Measurements from ENCODE around the gene SLIT1.

The SLIT1 gene

DNA sequence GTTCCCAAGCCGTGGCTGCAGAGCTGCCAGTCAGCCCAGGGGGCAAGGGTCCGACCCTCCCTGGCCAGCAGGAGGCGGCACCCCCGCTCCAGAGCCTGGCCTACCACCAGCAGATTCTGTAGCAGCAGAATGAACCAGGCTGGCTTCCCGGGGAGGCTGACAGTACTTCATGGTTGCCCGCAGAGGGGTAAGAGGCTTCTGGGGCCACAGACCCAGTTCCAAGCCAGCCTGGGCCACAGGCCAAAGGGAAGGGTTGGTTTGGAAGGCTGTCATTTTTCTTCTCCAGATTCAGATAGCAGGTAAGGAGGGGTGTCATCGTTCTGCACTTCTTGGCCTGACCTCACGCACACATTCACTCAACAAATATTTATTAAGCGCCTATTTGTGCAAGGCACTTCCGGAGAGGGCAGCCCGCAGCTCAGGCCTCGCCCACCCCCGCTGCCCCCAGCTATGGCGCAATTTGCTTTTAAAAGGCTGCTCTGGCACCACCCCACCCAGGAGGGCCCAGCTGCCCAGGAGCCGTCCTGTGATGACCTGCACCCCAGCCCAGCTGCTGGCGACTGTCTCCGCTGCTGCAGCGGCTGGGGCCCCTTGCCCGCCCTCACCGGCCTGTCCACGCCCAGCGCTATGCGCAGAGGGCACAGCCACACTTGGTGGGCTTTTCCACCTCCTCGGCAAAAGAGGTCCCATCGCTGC, 185.1 kb downstream of the SLIT1 start:
- Histone ChIP-seq H3K79me2 (ENCODE audit: insufficient read depth, low read length) (no peaks in the 10 kb centered on the region), H3K9me3 (ENCODE audit: low read length) (no peaks in the 10 kb centered on the region), H3K27me3 (ENCODE audit: insufficient read depth, low read length) (no peaks in the 10 kb centered on the region), H3K27ac (ENCODE audit: low read depth, low read length, poor library complexity, severe bottlenecking) (no peak overlapping the region), H2AFZ (ENCODE audit: low read length) (no peak overlapping the region), H3K9me2 (ENCODE audit: low read depth, low read length) (no peaks in the 10 kb centered on the region), H3K9ac (ENCODE audit: low read length) (no peak overlapping the region), H3F3A (ENCODE audit: insufficient read depth, low read length) (no peaks in the 10 kb centered on the region), H3K36me3 (ENCODE audit: insufficient read depth, low read length) (no peaks in the 10 kb centered on the region), H3K4me3 (ENCODE audit: low read depth, low read length, poor library complexity, severe bottlenecking) (no peak overlapping the region), H4K20me1 (ENCODE audit: insufficient read depth, low read length) (no peaks in the 10 kb centered on the region), H3K4me2 (ENCODE audit: low read length) (no peak overlapping the region), H3K4me1 (ENCODE audit: insufficient read depth, low read length, severe bottlenecking) (no peaks in the 10 kb centered on the region)
- TF ChIP-seq, protein P1, sequence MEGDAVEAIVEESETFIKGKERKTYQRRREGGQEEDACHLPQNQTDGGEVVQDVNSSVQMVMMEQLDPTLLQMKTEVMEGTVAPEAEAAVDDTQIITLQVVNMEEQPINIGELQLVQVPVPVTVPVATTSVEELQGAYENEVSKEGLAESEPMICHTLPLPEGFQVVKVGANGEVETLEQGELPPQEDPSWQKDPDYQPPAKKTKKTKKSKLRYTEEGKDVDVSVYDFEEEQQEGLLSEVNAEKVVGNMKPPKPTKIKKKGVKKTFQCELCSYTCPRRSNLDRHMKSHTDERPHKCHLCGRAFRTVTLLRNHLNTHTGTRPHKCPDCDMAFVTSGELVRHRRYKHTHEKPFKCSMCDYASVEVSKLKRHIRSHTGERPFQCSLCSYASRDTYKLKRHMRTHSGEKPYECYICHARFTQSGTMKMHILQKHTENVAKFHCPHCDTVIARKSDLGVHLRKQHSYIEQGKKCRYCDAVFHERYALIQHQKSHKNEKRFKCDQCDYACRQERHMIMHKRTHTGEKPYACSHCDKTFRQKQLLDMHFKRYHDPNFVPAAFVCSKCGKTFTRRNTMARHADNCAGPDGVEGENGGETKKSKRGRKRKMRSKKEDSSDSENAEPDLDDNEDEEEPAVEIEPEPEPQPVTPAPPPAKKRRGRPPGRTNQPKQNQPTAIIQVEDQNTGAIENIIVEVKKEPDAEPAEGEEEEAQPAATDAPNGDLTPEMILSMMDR (IDR thresholded peaks at IDR 0.05; ENCODE audit: low read length) = no peak
- no peak for TF ChIP-seq EZH2 (IDR thresholded peaks at IDR 0.05; ENCODE audit: borderline replicate concordance, low read length)

DNA sequence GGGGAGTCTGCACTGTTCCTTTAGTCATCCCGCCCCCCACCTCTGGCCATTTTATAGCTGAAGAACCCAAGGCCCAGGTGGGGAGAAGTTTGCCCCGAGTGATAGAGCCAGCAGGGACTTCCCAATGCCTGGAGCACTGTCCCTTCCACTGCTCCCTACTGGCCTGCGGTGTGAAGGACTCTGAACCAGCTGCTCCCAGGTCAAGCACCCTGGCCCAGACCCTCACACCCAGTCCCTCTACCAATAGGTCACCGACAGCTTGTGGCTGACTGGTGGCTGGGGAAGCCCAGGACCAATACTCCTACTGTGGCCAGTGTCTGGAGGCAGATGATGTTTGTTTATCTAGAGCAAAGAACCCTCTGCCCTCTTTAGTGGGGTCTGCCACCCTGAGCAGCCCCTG, 185.8 kb downstream of the SLIT1 start:
- no peak overlapping the region for H3K9ac ChIP-seq (ENCODE audit: low read length)
- H3K79me2 ChIP-seq (ENCODE audit: insufficient read depth, low read length) = no peaks in the 10 kb centered on the region
- H3K9me3 ChIP-seq (ENCODE audit: low read length) = no peaks in the 10 kb centered on the region
- no peaks in the 10 kb centered on the region for H3K4me1 ChIP-seq (ENCODE audit: insufficient read depth, low read length, severe bottlenecking)
- H3K9me2 ChIP-seq (ENCODE audit: low read depth, low read length) = no peaks in the 10 kb centered on the region
- TF ChIP-seq, protein P1 (IDR thresholded peaks at IDR 0.05; ENCODE audit: low read length) = no peak
- TF ChIP-seq EZH2 (IDR thresholded peaks at IDR 0.05; ENCODE audit: borderline replicate concordance, low read length) = no peak
- H3K4me3 ChIP-seq (ENCODE audit: low read depth, low read length, poor library complexity, severe bottlenecking) = no peak overlapping the region
- no peak overlapping the region for H3K27ac ChIP-seq (ENCODE audit: low read depth, low read length, poor library complexity, severe bottlenecking)
- no peaks in the 10 kb centered on the region for H3K36me3 ChIP-seq (ENCODE audit: insufficient read depth, low read length)
- H4K20me1 ChIP-seq (ENCODE audit: insufficient read depth, low read length) = no peaks in the 10 kb centered on the region
- H3K4me2 ChIP-seq (ENCODE audit: low read length) = no peak overlapping the region
- no peaks in the 10 kb centered on the region for H3K27me3 ChIP-seq (ENCODE audit: insufficient read depth, low read length)
- no peak overlapping the region for H2AFZ ChIP-seq (ENCODE audit: low read length)
- no peaks in the 10 kb centered on the region for H3F3A ChIP-seq (ENCODE audit: insufficient read depth, low read length)

DNA sequence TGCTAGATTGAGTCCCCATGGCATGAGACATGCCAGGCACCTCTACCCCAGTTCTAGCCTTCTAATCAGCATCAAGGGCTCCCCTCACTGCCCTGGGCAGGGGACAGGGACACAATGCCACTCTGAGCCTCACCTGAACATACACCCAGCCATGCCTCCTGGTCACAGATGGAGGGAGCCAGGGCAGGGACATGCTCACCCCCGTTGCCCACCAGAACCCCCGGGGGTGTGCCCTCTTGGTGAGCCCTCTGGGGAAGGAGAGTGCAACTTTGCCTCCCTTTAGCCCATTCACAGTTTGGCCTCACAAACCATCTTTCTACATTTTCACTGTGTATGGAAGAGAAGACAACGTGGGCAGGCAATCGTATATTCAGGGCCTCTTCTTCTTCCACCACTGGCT, 186.4 kb downstream of the SLIT1 start:
- no peak overlapping the region for H3K4me3 ChIP-seq (ENCODE audit: low read depth, low read length, poor library complexity, severe bottlenecking)
- H3K27me3 ChIP-seq (ENCODE audit: insufficient read depth, low read length) = no peaks in the 10 kb centered on the region
- no peaks in the 10 kb centered on the region for H3K36me3 ChIP-seq (ENCODE audit: insufficient read depth, low read length)
- H3K9me2 ChIP-seq (ENCODE audit: low read depth, low read length) = no peaks in the 10 kb centered on the region
- H3F3A ChIP-seq (ENCODE audit: insufficient read depth, low read length) = no peaks in the 10 kb centered on the region
- no peak overlapping the region for H3K4me2 ChIP-seq (ENCODE audit: low read length)
- no peaks in the 10 kb centered on the region for H3K9me3 ChIP-seq (ENCODE audit: low read length)
- TF ChIP-seq, protein P1 (IDR thresholded peaks at IDR 0.05; ENCODE audit: low read length) = no peak
- TF ChIP-seq EZH2 (IDR thresholded peaks at IDR 0.05; ENCODE audit: borderline replicate concordance, low read length) = no peak
- H4K20me1 ChIP-seq (ENCODE audit: insufficient read depth, low read length) = no peaks in the 10 kb centered on the region
- H3K27ac ChIP-seq (ENCODE audit: low read depth, low read length, poor library complexity, severe bottlenecking) = no peak overlapping the region
- no peaks in the 10 kb centered on the region for H3K4me1 ChIP-seq (ENCODE audit: insufficient read depth, low read length, severe bottlenecking)
- H2AFZ ChIP-seq (ENCODE audit: low read length) = no peak overlapping the region
- H3K9ac ChIP-seq (ENCODE audit: low read length) = no peak overlapping the region
- H3K79me2 ChIP-seq (ENCODE audit: insufficient read depth, low read length) = no peaks in the 10 kb centered on the region
